T-helper 2 cell (primary cell): ENCODE data around the gene FAS.

Source experiments
- DNase-seq, 5 experiments: peaks; one replicate each; pipeline versions ENCODE4 v3.0.0 to v3.0.0-alpha.2; 2012 to 2022

Gene FAS

GRCh38 chr10:89037096-89037495 is 46.5 kb downstream of the FAS start:
- DNase-seq, result no peak

GRCh38 chr10:89042562-89042961 is 52.0 kb downstream of the FAS start:
- no peak for DNase-seq

- DNase-seq, result no peak
These were observed 52.5 kb downstream of the FAS start for GRCh38 chr10:89043052-89043451.

- no peak for DNase-seq
These were observed 56.8 kb downstream of the FAS start for GRCh38 chr10:89047397-89047796.

- DNase-seq, result no peak
These were observed 61.0 kb downstream of the FAS start for GRCh38 chr10:89051593-89051992.

GRCh38 chr10:89053555-89053954 is 63.0 kb downstream of the FAS start:
- DNase-seq, result no peak

- no peak for DNase-seq
These were observed 64.6 kb downstream of the FAS start for GRCh38 chr10:89055159-89055558.

GRCh38 chr10:89062861-89063260 is 72.3 kb downstream of the FAS start:
- DNase-seq, result no peak

- DNase-seq, result no peak
These were observed 72.9 kb downstream of the FAS start for GRCh38 chr10:89063465-89063864.

GRCh38 chr10:89064748-89065147 is 74.2 kb downstream of the FAS start:
- no peak for DNase-seq
